ENCODE measurements around the gene ITPR3.

The ITPR3 gene

DNA sequence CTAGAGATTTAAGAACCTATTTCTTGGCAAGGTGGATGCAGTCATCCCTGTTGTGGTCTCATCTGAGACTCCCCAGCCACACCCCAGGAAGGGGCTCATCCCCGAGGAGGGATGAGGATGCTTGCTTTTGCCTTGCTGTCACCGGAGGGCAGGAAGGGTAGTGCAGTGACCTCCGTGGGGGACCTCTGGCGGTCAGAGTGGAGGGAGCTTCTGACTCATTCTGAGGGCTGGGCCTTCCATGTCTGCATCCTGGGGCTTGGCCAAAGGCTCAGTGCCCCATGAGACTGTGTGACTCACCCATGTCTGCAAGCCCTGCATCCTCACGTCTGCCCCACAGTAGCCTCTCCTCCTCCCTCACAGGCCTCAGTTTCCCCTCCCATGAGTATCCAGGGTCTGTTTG is 51.7 kb downstream of the ITPR3 start:
- no peak overlapping the region for H4K8ac ChIP-seq (ENCODE audit: low read depth, low read length)
- H2BK5ac ChIP-seq (ENCODE audit: low read length): no peak overlapping the region
- no peaks in the 10 kb centered on the region for H3K79me1 ChIP-seq (ENCODE audit: low read depth, low read length)
- no peaks in the 10 kb centered on the region for H3K9me3 ChIP-seq (replicated peaks in 1 of 2; ENCODE audit: control insufficient read depth in 2 of 2, insufficient read depth in 1 of 2, low read depth in 1 of 2, low read length in 2 of 2)
- H3K27ac ChIP-seq (replicated peaks; ENCODE audit: low read length): no peak overlapping the region
- no peak overlapping the region for H3K14ac ChIP-seq (ENCODE audit: low read length)
- no peaks in the 10 kb centered on the region for H3K36me3 ChIP-seq (replicated peaks in 1 of 2; ENCODE audit: control insufficient read depth in 2 of 2, insufficient read depth in 2 of 2, low read length in 2 of 2)
- peak overlapping the region; percentile 6 for H3K18ac ChIP-seq (ENCODE audit: low read length)
- H3K23ac ChIP-seq (ENCODE audit: low read depth, low read length, poor library complexity): no peak overlapping the region
- H4K91ac ChIP-seq (ENCODE audit: low read depth, low read length, poor library complexity): no peak overlapping the region
- H3K4me1 ChIP-seq (ENCODE audit: control insufficient read depth in 2 of 2, insufficient read depth in 1 of 2, low read depth in 1 of 2, low read length in 2 of 2): peaks cover 12 to 16% of the 10 kb centered on the region in 2 donors
- no peak overlapping the region for H3K4ac ChIP-seq (ENCODE audit: low read length)
- no peak overlapping the region for H2AFZ ChIP-seq (ENCODE audit: low read length)
- no peak overlapping the region for H2BK120ac ChIP-seq (ENCODE audit: low read depth, low read length)
- peak overlapping the region; percentile 21 for H2AK5ac ChIP-seq (ENCODE audit: low read depth, low read length)
- H3K4me3 ChIP-seq (ENCODE audit: low read length in 2 of 2): no peak overlapping the region
- H2BK12ac ChIP-seq (ENCODE audit: low read length): no peak overlapping the region
- DNase-seq (ENCODE audit: low spot score): no peak
- H3K4me2 ChIP-seq (ENCODE audit: insufficient read depth, low read length, poor library complexity, severe bottlenecking): no peak overlapping the region
- no peak overlapping the region for H3K9ac ChIP-seq (ENCODE audit: low read depth, low read length, poor library complexity)
- no peaks in the 10 kb centered on the region for H3K27me3 ChIP-seq (ENCODE audit: control insufficient read depth in 3 of 3, insufficient read depth in 3 of 3, low read depth in 1 of 3, low read length in 3 of 3)
- H2BK15ac ChIP-seq (ENCODE audit: low read length): peak overlapping the region; percentile 18
- WGBS, 2 donors (ENCODE audit: extremely low coverage in 2 of 2, insufficient read length in 2 of 2, insufficient replicate concordance in 1 of 2): no CpG with 5 or more reads among the region's 5 CpGs

DNA sequence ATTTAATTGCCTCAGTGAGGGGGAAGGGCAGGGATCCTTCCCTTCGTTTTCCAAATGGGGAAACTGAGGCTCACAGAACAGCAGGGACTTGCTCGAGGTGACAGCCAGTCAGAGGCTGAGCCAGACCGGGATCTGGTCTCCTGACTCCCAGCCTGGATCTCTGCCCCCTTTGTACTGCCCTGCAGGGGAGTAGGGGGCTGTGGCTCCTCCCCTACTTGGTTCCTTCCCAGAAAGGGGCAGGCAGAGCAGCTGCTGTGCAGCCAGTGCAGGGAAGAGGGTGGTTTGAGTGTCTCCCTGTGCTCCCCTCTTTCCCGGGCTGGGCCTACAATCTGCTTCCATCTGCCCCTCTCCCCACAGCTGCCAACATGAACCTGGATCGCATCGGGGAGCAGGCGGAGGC is 52.7 kb downstream of the ITPR3 start:
- no peak overlapping the region for H3K4me3 ChIP-seq (ENCODE audit: low read length in 2 of 2)
- H3K36me3 ChIP-seq (replicated peaks in 1 of 2; ENCODE audit: control insufficient read depth in 2 of 2, insufficient read depth in 2 of 2, low read length in 2 of 2): no peaks in the 10 kb centered on the region
- no peak overlapping the region for H4K8ac ChIP-seq (ENCODE audit: low read depth, low read length)
- DNase-seq (ENCODE audit: low spot score): peak; percentile 27
- no peaks in the 10 kb centered on the region for H3K9me3 ChIP-seq (replicated peaks in 1 of 2; ENCODE audit: control insufficient read depth in 2 of 2, insufficient read depth in 1 of 2, low read depth in 1 of 2, low read length in 2 of 2)
- H2BK120ac ChIP-seq (ENCODE audit: low read depth, low read length): peak overlapping the region; percentile 21
- no peak overlapping the region for H2BK5ac ChIP-seq (ENCODE audit: low read length)
- H3K79me1 ChIP-seq (ENCODE audit: low read depth, low read length): no peaks in the 10 kb centered on the region
- H3K23ac ChIP-seq (ENCODE audit: low read depth, low read length, poor library complexity): peak overlapping the region; percentile 16
- H2AK5ac ChIP-seq (ENCODE audit: low read depth, low read length): peak overlapping the region; percentile 85
- no peak overlapping the region for H4K91ac ChIP-seq (ENCODE audit: low read depth, low read length, poor library complexity)
- H2BK15ac ChIP-seq (ENCODE audit: low read length): peak overlapping the region; percentile 13
- H3K4ac ChIP-seq (ENCODE audit: low read length): no peak overlapping the region
- no peak overlapping the region for H3K4me2 ChIP-seq (ENCODE audit: insufficient read depth, low read length, poor library complexity, severe bottlenecking)
- peak overlapping the region; percentile 4 for H3K27ac ChIP-seq (replicated peaks; ENCODE audit: low read length)
- peak overlapping the region; percentile 5 for H3K14ac ChIP-seq (ENCODE audit: low read length)
- peak overlapping the region; percentile 63 for H2BK12ac ChIP-seq (ENCODE audit: low read length)
- no CpG with 5 or more reads among the region's 7 CpGs for WGBS, 2 donors (ENCODE audit: extremely low coverage in 2 of 2, insufficient read length in 2 of 2, insufficient replicate concordance in 1 of 2)
- no peaks in the 10 kb centered on the region for H3K27me3 ChIP-seq (ENCODE audit: control insufficient read depth in 3 of 3, insufficient read depth in 3 of 3, low read depth in 1 of 3, low read length in 3 of 3)
- peak overlapping the region; percentile 87 for H2AFZ ChIP-seq (ENCODE audit: low read length)
- H3K9ac ChIP-seq (ENCODE audit: low read depth, low read length, poor library complexity): peak overlapping the region; percentile 32
- H3K18ac ChIP-seq (ENCODE audit: low read length): peak overlapping the region; percentile 61
- H3K4me1 ChIP-seq (ENCODE audit: control insufficient read depth in 2 of 2, insufficient read depth in 1 of 2, low read depth in 1 of 2, low read length in 2 of 2): peaks cover 12 to 16% of the 10 kb centered on the region in 2 donors

DNA sequence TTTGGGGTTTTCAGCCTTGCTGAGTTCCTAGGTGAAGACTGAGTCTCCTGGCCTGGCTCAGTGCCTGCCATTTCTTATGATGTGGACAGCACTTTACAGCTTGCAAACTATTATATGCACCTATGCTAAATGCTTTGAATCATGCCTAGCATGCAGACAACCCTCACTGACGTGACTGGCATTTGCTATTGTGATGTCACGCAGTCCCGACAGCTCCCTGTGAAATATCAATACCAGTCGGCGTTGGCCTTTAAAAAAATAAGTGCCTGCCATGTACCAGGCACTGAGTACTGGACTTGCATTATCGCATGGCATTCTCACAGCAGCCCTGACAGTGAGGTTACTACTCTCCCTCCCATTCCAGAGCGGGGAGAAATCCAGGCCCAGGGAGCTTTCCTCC is 54.8 kb downstream of the ITPR3 start:
- Histone ChIP-seq H4K8ac (ENCODE audit: low read depth, low read length) (no peak overlapping the region), H3K9ac (ENCODE audit: low read depth, low read length, poor library complexity) (no peak overlapping the region), H3K4ac (ENCODE audit: low read length) (no peak overlapping the region), H3K4me1 (ENCODE audit: control insufficient read depth in 2 of 2, insufficient read depth in 1 of 2, low read depth in 1 of 2, low read length in 2 of 2) (peaks cover 12 to 16% of the 10 kb centered on the region in 2 donors), H3K9me3 (replicated peaks in 1 of 2; ENCODE audit: control insufficient read depth in 2 of 2, insufficient read depth in 1 of 2, low read depth in 1 of 2, low read length in 2 of 2) (no peaks in the 10 kb centered on the region), H3K79me1 (ENCODE audit: low read depth, low read length) (no peaks in the 10 kb centered on the region), H3K23ac (ENCODE audit: low read depth, low read length, poor library complexity) (peak overlapping the region; percentile 83), H3K36me3 (replicated peaks in 1 of 2; ENCODE audit: control insufficient read depth in 2 of 2, insufficient read depth in 2 of 2, low read length in 2 of 2) (no peaks in the 10 kb centered on the region), H2AFZ (ENCODE audit: low read length) (no peak overlapping the region), H4K91ac (ENCODE audit: low read depth, low read length, poor library complexity) (no peak overlapping the region), H3K27ac (replicated peaks; ENCODE audit: low read length) (no peak overlapping the region), H3K4me2 (ENCODE audit: insufficient read depth, low read length, poor library complexity, severe bottlenecking) (no peak overlapping the region), H3K18ac (ENCODE audit: low read length) (no peak overlapping the region), H3K4me3 (ENCODE audit: low read length in 2 of 2) (no peak overlapping the region), H2BK120ac (ENCODE audit: low read depth, low read length) (no peak overlapping the region), H2AK5ac (ENCODE audit: low read depth, low read length) (no peak overlapping the region), H3K27me3 (ENCODE audit: control insufficient read depth in 3 of 3, insufficient read depth in 3 of 3, low read depth in 1 of 3, low read length in 3 of 3) (no peaks in the 10 kb centered on the region), H2BK5ac (ENCODE audit: low read length) (no peak overlapping the region), H2BK12ac (ENCODE audit: low read length) (peak overlapping the region; percentile 88), H3K14ac (ENCODE audit: low read length) (no peak overlapping the region), H2BK15ac (ENCODE audit: low read length) (peak overlapping the region; percentile 22)
- DNase-seq (ENCODE audit: low spot score): no peak
- WGBS, 2 donors (ENCODE audit: extremely low coverage in 2 of 2, insufficient read length in 2 of 2, insufficient replicate concordance in 1 of 2): no CpG with 5 or more reads among the region's 7 CpGs

DNA sequence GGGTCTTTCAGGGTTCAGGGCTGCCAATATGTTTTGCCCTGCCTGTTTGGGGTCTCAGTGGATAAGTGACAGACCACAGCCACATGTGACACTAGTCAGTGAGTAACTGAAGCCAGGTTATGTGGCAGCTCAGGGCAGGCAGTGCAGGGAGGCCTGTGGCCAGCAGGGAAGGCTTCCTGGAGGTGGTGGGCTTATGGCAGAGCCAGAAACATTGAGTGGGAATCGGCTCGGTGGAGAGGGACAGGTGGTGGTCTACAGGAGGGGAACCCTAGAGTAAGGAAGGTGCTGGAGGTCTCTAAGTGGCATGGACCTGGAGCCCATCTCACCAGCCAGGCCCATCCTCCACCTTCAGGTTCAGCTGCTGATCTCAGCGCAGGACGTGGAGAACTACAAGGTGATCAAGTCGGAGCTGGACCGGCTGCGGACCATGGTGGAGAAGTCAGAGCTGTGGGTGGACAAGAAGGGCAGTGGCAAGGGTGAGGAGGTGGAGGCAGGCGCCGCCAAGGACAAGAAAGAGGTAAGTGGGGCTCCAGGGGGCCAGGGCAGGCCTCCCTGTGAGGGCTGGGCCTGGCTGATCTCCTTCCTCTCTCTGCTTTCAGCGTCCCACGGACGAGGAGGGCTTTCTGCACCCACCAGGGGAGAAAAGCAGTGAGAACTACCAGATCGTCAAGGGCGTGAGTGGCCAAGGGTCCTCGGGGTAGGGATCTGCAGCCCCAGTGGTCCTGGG is 55.5 kb downstream of the ITPR3 start:
- peak overlapping the region; percentile 58 for H3K18ac ChIP-seq (ENCODE audit: low read length)
- H2BK5ac ChIP-seq (ENCODE audit: low read length): peak overlapping the region; percentile 34
- H3K14ac ChIP-seq (ENCODE audit: low read length): no peak overlapping the region
- no peak overlapping the region for H2BK12ac ChIP-seq (ENCODE audit: low read length)
- peak overlapping the region; percentile 83 for H3K23ac ChIP-seq (ENCODE audit: low read depth, low read length, poor library complexity)
- no peak overlapping the region for H2AK5ac ChIP-seq (ENCODE audit: low read depth, low read length)
- H3K9me3 ChIP-seq (replicated peaks in 1 of 2; ENCODE audit: control insufficient read depth in 2 of 2, insufficient read depth in 1 of 2, low read depth in 1 of 2, low read length in 2 of 2): no peaks in the 10 kb centered on the region
- H3K4me3 ChIP-seq (ENCODE audit: low read length in 2 of 2): peak overlapping the region in 1 of 2 donors; percentile 31
- no peak overlapping the region for H2BK120ac ChIP-seq (ENCODE audit: low read depth, low read length)
- peaks cover 12 to 16% of the 10 kb centered on the region in 2 donors for H3K4me1 ChIP-seq (ENCODE audit: control insufficient read depth in 2 of 2, insufficient read depth in 1 of 2, low read depth in 1 of 2, low read length in 2 of 2)
- H3K36me3 ChIP-seq (replicated peaks in 1 of 2; ENCODE audit: control insufficient read depth in 2 of 2, insufficient read depth in 2 of 2, low read length in 2 of 2): no peaks in the 10 kb centered on the region
- H3K27ac ChIP-seq (replicated peaks; ENCODE audit: low read length): no peak overlapping the region
- no peak for DNase-seq (ENCODE audit: low spot score)
- H4K8ac ChIP-seq (ENCODE audit: low read depth, low read length): no peak overlapping the region
- H3K9ac ChIP-seq (ENCODE audit: low read depth, low read length, poor library complexity): peak overlapping the region; percentile 24
- H3K27me3 ChIP-seq (ENCODE audit: control insufficient read depth in 3 of 3, insufficient read depth in 3 of 3, low read depth in 1 of 3, low read length in 3 of 3): no peaks in the 10 kb centered on the region
- no peak overlapping the region for H3K4me2 ChIP-seq (ENCODE audit: insufficient read depth, low read length, poor library complexity, severe bottlenecking)
- H2AFZ ChIP-seq (ENCODE audit: low read length): no peak overlapping the region
- H3K79me1 ChIP-seq (ENCODE audit: low read depth, low read length): no peaks in the 10 kb centered on the region
- no peak overlapping the region for H2BK15ac ChIP-seq (ENCODE audit: low read length)
- no CpG with 5 or more reads among the region's 15 CpGs for WGBS, 2 donors (ENCODE audit: extremely low coverage in 2 of 2, insufficient read length in 2 of 2, insufficient replicate concordance in 1 of 2)
- H3K4ac ChIP-seq (ENCODE audit: low read length): no peak overlapping the region
- no peak overlapping the region for H4K91ac ChIP-seq (ENCODE audit: low read depth, low read length, poor library complexity)

Measured in neuronal stem cell (in vitro differentiated cells).